WTC11 (cell line): Measurements from ENCODE around the gene CEP250. TPM values are rescaled to one million over a fixed set of nuclear protein-coding genes. Genes with fewer than 3 reads are reported as not detected.

Experiments
- ATAC-seq: fragments of 200-7000 bp; cut with Tn5 transposase; 2 replicates; pipeline ENCODE4 v1.10.0; 2021; ENCODE audit warnings: mild to moderate bottlenecking, moderate library complexity
- CTCF ChIA-PET: fragments of 300-600 bp; sonication (Branson Sonifier 250); formaldehyde crosslinking; loops from one replicate; lab custom pipeline; 2021; ENCODE audit warnings: antibody characterized with exemption; lab: Charles Lee
- POLR2A ChIA-PET: fragments of 350-600 bp; sonication (Branson Sonifier 250); formaldehyde crosslinking; loops from one replicate; lab custom pipeline; 2021; ENCODE audit warnings: antibody characterized with exemption; lab: Charles Lee
- DNase-seq: peaks from one replicate; pipeline ENCODE4 v3.0.0; 2021; ENCODE audit warnings: low spot score
- H3K27ac Mint-ChIP-seq: 2 replicates; pipeline ENCODE4 v1.8.0; 2021; ENCODE audit warnings: mixed read lengths
- H3K27me3 Mint-ChIP-seq: 2 replicates; pipeline ENCODE4 v1.8.0; 2021; ENCODE audit warnings: low read depth, mild to moderate bottlenecking, moderate library complexity, mixed read lengths
- H3K36me3 Mint-ChIP-seq: 2 replicates; pipeline ENCODE4 v1.8.0; 2021; ENCODE audit warnings: mixed read lengths
- H3K4me1 Mint-ChIP-seq: 2 replicates; pipeline ENCODE4 v1.8.0; 2022; ENCODE audit warnings: mixed read lengths
- H3K4me3 Mint-ChIP-seq: 2 replicates; pipeline ENCODE4 v1.8.0; 2021; ENCODE audit warnings: mild to moderate bottlenecking, moderate library complexity, mixed read lengths
- H3K9me3 Mint-ChIP-seq: 2 replicates; pipeline ENCODE4 v1.8.0; 2021; ENCODE audit warnings: mixed read lengths
- ATF1 ChIP-seq: sonication (generic); formaldehyde crosslinking; IDR thresholded peaks from 2 replicates; pipeline ENCODE4 v1.8.1; 2023; ENCODE audit warnings: mild to moderate bottlenecking, moderate library complexity, missing genetic modification reagents
- CREB1 ChIP-seq: sonication (generic); formaldehyde crosslinking; IDR thresholded peaks from 2 replicates; pipeline ENCODE4 v1.8.0; 2023; ENCODE audit warnings: mild to moderate bottlenecking, missing genetic modification reagents
- ETV6 ChIP-seq: sonication (generic); formaldehyde crosslinking; IDR thresholded peaks from 2 replicates; pipeline ENCODE4 v1.8.1; 2022; ENCODE audit warnings: mild to moderate bottlenecking, missing genetic modification reagents
- GABPB1 ChIP-seq: sonication (generic); formaldehyde crosslinking; IDR thresholded peaks from 2 replicates; pipeline ENCODE4 v1.8.1; 2023; ENCODE audit warnings: mild to moderate bottlenecking, missing genetic modification reagents
- GTF2I ChIP-seq: fragments of 250-450 bp; sonication (Bioruptor Pico); conservative IDR thresholded peaks from 2 replicates; pipeline ENCODE4 v1.4.0; 2021; ENCODE audit warnings: mild to moderate bottlenecking
- JUN ChIP-seq: sonication (generic); formaldehyde crosslinking; IDR thresholded peaks from 2 replicates; pipeline ENCODE4 v1.8.0; 2023; ENCODE audit warnings: mild to moderate bottlenecking, missing genetic modification reagents
- MYBL2 ChIP-seq: sonication (generic); formaldehyde crosslinking; IDR thresholded peaks from 2 replicates; pipeline ENCODE4 v1.8.1; 2023; ENCODE audit warnings: mild to moderate bottlenecking, moderate library complexity, missing genetic modification reagents
- NR2C2 ChIP-seq: sonication (generic); formaldehyde crosslinking; IDR thresholded peaks from 2 replicates; pipeline ENCODE4 v1.8.0; 2022; ENCODE audit warnings: mild to moderate bottlenecking, missing genetic modification reagents
- NR3C1 ChIP-seq: sonication (generic); formaldehyde crosslinking; conservative IDR thresholded peaks from 2 replicates; pipeline ENCODE4 v1.8.1; 2023; ENCODE audit warnings: low read depth, mild to moderate bottlenecking, missing genetic modification reagents
- OVOL2 ChIP-seq: fragments of 250-450 bp; sonication (Bioruptor Pico); IDR thresholded peaks from 2 replicates; pipeline ENCODE4 v1.9.0; 2021; ENCODE audit warnings: mild to moderate bottlenecking, borderline replicate concordance
- RORB ChIP-seq: fragments of 250-450 bp; sonication (Bioruptor Pico); IDR thresholded peaks from 2 replicates; pipeline ENCODE4 v1.9.0; 2021; ENCODE audit warnings: mild to moderate bottlenecking
- TEAD1 ChIP-seq: sonication (generic); formaldehyde crosslinking; IDR thresholded peaks from 2 replicates; pipeline ENCODE4 v1.8.0; 2022; ENCODE audit warnings: mild to moderate bottlenecking, missing genetic modification reagents
- ZBTB21 ChIP-seq: sonication (generic); formaldehyde crosslinking; IDR thresholded peaks from 2 replicates; pipeline ENCODE4 v1.8.1; 2023; ENCODE audit warnings: mild to moderate bottlenecking, missing genetic modification reagents, borderline replicate concordance
- ZNF416 ChIP-seq: fragments of 250-450 bp; sonication (Bioruptor Pico); IDR thresholded peaks from 2 replicates; pipeline ENCODE4 v1.9.0; 2021; ENCODE audit warnings: mild to moderate bottlenecking, inconsistent platforms
- total RNA-seq: library from RNA; stranded (reverse); gene quantifications from 3 replicates; pipeline ENCODE4 v1.2.3, GENCODE V29; 2021
- TF ChIP-seq, protein P1 (sequence below): fragments of 250-450 bp; sonication (Bioruptor Pico); conservative IDR thresholded peaks from 2 replicates; pipeline ENCODE4 v1.9.0; 2021; ENCODE audit warnings: mild to moderate bottlenecking
- TF ChIP-seq, protein P2 (sequence below): sonication (generic); formaldehyde crosslinking; IDR thresholded peaks from 2 replicates; pipeline ENCODE4 v1.8.0; 2022; ENCODE audit warnings: mild to moderate bottlenecking, missing genetic modification reagents
- TF ChIP-seq, protein P3 (sequence below): sonication (generic); formaldehyde crosslinking; IDR thresholded peaks from 2 replicates; pipeline ENCODE4 v1.8.1; 2023; ENCODE audit warnings: mild to moderate bottlenecking, missing genetic modification reagents, borderline replicate concordance
- TF ChIP-seq, protein P4 (sequence below): sonication (generic); formaldehyde crosslinking; IDR thresholded peaks from 2 replicates; pipeline ENCODE4 v1.8.0; 2022; ENCODE audit warnings: mild to moderate bottlenecking, missing genetic modification reagents
- TF ChIP-seq, protein P5 (sequence below): sonication (generic); formaldehyde crosslinking; IDR thresholded peaks from 2 replicates; pipeline ENCODE4 v1.8.0; 2023; ENCODE audit warnings: mild to moderate bottlenecking, missing genetic modification reagents
- TF ChIP-seq, protein P6 (sequence below): sonication (generic); formaldehyde crosslinking; conservative IDR thresholded peaks from 2 replicates; pipeline ENCODE4 v1.8.1; 2022; ENCODE audit warnings: mild to moderate bottlenecking, missing genetic modification reagents

Gene CEP250
- total RNA-seq, 1 experiment from 2014 or later = 63.1 TPM

DNA sequence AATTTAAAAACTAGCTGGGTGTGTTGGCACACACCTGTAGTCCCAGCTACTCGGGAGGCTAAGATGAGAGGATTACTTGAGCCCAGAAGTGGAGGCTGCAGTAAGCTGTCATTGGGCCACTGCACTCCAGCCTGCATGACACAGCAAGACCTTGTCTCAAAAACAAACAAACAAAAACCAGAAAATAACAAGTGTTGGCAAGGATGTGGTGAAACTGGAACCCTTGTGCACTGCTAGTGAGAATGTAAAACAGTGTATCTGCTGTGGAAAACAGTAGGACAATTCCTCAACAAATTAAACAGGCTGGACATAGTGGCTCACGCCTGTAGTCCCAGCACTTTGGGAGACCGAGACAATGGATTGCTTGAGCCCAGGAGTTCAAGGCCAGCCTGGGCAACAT is 47.1 kb upstream of the CEP250 start:
- H3K27ac Mint-ChIP-seq = no peak overlapping the region
- no peak overlapping the region for H3K4me3 Mint-ChIP-seq
- POLR2A ChIA-PET = no interaction called here
- DNase-seq = no peak
- TF ChIP-seq, protein P1, sequence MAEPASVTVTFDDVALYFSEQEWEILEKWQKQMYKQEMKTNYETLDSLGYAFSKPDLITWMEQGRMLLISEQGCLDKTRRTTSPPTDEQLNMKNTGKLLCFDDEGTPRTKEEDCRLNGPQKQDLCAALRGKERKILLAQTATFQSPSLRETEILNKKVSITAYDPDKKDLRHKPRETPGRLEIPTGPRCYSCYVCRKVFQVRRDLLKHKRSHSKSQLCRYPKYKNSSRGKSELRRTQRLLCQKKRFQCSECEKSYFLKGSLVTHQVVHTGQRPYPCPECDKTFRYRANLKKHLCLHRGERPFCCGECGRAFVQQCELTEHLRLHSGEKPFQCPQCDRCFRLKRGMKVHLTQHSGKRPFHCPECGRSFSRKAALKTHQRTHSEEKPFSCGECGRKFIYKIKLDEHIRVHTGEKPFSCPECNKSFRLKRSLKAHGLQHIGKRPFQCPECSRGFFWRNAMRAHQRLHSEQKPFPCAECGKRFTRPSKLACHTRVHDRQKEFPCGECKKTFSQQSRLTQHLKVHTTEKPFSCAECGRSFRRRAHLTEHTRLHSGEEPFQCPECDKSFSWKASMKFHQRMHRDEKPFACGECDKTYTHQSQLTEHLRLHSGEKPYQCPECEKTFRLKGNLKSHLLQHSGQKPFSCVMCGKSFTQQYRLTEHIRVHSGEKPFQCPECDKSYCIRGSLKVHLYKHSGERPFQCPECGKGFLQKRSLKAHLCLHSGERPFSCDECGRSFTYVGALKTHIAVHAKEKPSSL = no peak
- TF ChIP-seq OVOL2 (no peak), NR3C1 (no peak), NR2C2 (CRISPR knock-in tag) (no peak), ATF1 (CRISPR knock-in tag) (no peak), ZNF416 (CRISPR knock-in tag) (no peak), MYBL2 (no peak)
- TF ChIP-seq, protein P2, sequence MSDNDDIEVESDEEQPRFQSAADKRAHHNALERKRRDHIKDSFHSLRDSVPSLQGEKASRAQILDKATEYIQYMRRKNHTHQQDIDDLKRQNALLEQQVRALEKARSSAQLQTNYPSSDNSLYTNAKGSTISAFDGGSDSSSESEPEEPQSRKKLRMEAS (CRISPR knock-in tag) = no peak
- TF ChIP-seq, protein P3, sequence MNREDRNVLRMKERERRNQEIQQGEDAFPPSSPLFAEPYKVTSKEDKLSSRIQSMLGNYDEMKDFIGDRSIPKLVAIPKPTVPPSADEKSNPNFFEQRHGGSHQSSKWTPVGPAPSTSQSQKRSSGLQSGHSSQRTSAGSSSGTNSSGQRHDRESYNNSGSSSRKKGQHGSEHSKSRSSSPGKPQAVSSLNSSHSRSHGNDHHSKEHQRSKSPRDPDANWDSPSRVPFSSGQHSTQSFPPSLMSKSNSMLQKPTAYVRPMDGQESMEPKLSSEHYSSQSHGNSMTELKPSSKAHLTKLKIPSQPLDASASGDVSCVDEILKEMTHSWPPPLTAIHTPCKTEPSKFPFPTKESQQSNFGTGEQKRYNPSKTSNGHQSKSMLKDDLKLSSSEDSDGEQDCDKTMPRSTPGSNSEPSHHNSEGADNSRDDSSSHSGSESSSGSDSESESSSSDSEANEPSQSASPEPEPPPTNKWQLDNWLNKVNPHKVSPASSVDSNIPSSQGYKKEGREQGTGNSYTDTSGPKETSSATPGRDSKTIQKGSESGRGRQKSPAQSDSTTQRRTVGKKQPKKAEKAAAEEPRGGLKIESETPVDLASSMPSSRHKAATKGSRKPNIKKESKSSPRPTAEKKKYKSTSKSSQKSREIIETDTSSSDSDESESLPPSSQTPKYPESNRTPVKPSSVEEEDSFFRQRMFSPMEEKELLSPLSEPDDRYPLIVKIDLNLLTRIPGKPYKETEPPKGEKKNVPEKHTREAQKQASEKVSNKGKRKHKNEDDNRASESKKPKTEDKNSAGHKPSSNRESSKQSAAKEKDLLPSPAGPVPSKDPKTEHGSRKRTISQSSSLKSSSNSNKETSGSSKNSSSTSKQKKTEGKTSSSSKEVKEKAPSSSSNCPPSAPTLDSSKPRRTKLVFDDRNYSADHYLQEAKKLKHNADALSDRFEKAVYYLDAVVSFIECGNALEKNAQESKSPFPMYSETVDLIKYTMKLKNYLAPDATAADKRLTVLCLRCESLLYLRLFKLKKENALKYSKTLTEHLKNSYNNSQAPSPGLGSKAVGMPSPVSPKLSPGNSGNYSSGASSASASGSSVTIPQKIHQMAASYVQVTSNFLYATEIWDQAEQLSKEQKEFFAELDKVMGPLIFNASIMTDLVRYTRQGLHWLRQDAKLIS (CRISPR knock-in tag) = no peak
- peaks cover 48% of the 10 kb centered on the region for H3K36me3 Mint-ChIP-seq
- H3K27me3 Mint-ChIP-seq = no peaks in the 10 kb centered on the region; the same call in 1 of the 2 replicates
- peaks cover 11% of the 10 kb centered on the region for H3K4me1 Mint-ChIP-seq
- peaks cover 4% of the 10 kb centered on the region; the same call in 1 of the 2 replicates for H3K9me3 Mint-ChIP-seq
- ATAC-seq = no peak
- CTCF ChIA-PET = no interaction called here

DNA sequence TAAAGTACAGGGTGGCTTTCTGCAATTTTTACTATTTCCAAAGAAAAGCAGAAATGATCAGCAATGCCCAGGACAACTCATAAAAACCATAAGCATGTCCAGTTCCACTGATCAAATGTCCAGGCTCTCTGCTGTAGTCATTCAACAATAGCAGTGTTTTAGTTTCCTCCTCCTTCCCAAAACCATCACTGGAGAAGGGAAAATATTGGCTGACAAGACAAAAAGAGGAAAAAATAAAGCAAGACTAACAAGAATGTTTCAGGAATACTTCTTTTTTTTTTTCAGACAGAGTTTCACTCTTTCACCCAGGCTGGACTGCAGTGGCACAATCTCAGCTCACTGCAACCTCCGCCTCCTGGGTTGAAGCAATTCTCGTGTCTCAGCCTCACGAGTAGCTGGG is 45.9 kb upstream of the CEP250 start:
- ATAC-seq = no peak
- no peak overlapping the region for H3K27ac Mint-ChIP-seq
- peaks cover 11% of the 10 kb centered on the region for H3K4me1 Mint-ChIP-seq
- H3K9me3 Mint-ChIP-seq = peaks cover 4% of the 10 kb centered on the region; the same call in 1 of the 2 replicates
- CTCF ChIA-PET = no interaction called here
- POLR2A ChIA-PET = interaction anchor here (0.6 kb wide), 1 partner anchor 146 kb away, joined by 6 read pairs; no protein-coding TSS in a partner anchor
- no peak for DNase-seq
- TF ChIP-seq ZBTB21 (CRISPR knock-in tag) (no peak), JUN (CRISPR knock-in tag) (no peak), GABPB1 (CRISPR knock-in tag) (no peak), RORB (CRISPR knock-in tag) (no peak), CREB1 (CRISPR knock-in tag) (no peak), GTF2I (CRISPR knock-in tag) (no peak), TEAD1 (CRISPR knock-in tag) (no peak), ETV6 (CRISPR knock-in tag) (no peak)
- TF ChIP-seq, protein P4, sequence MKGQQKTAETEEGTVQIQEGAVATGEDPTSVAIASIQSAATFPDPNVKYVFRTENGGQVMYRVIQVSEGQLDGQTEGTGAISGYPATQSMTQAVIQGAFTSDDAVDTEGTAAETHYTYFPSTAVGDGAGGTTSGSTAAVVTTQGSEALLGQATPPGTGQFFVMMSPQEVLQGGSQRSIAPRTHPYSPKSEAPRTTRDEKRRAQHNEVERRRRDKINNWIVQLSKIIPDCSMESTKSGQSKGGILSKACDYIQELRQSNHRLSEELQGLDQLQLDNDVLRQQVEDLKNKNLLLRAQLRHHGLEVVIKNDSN = no peak
- TF ChIP-seq, protein P5, sequence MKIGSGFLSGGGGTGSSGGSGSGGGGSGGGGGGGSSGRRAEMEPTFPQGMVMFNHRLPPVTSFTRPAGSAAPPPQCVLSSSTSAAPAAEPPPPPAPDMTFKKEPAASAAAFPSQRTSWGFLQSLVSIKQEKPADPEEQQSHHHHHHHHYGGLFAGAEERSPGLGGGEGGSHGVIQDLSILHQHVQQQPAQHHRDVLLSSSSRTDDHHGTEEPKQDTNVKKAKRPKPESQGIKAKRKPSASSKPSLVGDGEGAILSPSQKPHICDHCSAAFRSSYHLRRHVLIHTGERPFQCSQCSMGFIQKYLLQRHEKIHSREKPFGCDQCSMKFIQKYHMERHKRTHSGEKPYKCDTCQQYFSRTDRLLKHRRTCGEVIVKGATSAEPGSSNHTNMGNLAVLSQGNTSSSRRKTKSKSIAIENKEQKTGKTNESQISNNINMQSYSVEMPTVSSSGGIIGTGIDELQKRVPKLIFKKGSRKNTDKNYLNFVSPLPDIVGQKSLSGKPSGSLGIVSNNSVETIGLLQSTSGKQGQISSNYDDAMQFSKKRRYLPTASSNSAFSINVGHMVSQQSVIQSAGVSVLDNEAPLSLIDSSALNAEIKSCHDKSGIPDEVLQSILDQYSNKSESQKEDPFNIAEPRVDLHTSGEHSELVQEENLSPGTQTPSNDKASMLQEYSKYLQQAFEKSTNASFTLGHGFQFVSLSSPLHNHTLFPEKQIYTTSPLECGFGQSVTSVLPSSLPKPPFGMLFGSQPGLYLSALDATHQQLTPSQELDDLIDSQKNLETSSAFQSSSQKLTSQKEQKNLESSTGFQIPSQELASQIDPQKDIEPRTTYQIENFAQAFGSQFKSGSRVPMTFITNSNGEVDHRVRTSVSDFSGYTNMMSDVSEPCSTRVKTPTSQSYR (CRISPR knock-in tag) = no peak
- TF ChIP-seq, protein P6, sequence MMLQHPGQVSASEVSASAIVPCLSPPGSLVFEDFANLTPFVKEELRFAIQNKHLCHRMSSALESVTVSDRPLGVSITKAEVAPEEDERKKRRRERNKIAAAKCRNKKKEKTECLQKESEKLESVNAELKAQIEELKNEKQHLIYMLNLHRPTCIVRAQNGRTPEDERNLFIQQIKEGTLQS (CRISPR knock-in tag) = no peak
- H3K36me3 Mint-ChIP-seq = peaks cover 43% of the 10 kb centered on the region
- H3K27me3 Mint-ChIP-seq = peaks cover 4% of the 10 kb centered on the region; the same call in 1 of the 2 replicates
- H3K4me3 Mint-ChIP-seq = no peak overlapping the region
